Mucosa of stomach (tissue), 1 donor: ENCODE results near the gene ITGB2.

ENCODE experiments used
- H3K27me3 ChIP-seq: one replicate; pipeline ENCODE4 v1.7.0; 2013; ENCODE audit warnings: mild to moderate bottlenecking, low read length; ENCODE audit not compliant: control insufficient read depth, insufficient read depth
- H3K36me3 ChIP-seq: one replicate; pipeline ENCODE4 v1.7.0; 2013; ENCODE audit warnings: low read length; ENCODE audit not compliant: control insufficient read depth, insufficient read depth
- H3K4me1 ChIP-seq: one replicate; pipeline ENCODE4 v1.7.0; 2013; ENCODE audit warnings: mild to moderate bottlenecking, low read length; ENCODE audit not compliant: control insufficient read depth, insufficient read depth
- H3K4me3 ChIP-seq: one replicate; pipeline ENCODE4 v1.7.0; 2013; ENCODE audit warnings: low read length
- H3K9ac ChIP-seq: one replicate; pipeline ENCODE4 v1.7.0; 2013; ENCODE audit warnings: mild to moderate bottlenecking, low read length, moderate library complexity
- H3K9me3 ChIP-seq: one replicate; pipeline ENCODE4 v1.7.0; 2013; ENCODE audit warnings: mild to moderate bottlenecking, low read length, moderate library complexity; ENCODE audit not compliant: control insufficient read depth
- donor health status: Pancreatic carcinoma.

ITGB2 gene

DNA sequence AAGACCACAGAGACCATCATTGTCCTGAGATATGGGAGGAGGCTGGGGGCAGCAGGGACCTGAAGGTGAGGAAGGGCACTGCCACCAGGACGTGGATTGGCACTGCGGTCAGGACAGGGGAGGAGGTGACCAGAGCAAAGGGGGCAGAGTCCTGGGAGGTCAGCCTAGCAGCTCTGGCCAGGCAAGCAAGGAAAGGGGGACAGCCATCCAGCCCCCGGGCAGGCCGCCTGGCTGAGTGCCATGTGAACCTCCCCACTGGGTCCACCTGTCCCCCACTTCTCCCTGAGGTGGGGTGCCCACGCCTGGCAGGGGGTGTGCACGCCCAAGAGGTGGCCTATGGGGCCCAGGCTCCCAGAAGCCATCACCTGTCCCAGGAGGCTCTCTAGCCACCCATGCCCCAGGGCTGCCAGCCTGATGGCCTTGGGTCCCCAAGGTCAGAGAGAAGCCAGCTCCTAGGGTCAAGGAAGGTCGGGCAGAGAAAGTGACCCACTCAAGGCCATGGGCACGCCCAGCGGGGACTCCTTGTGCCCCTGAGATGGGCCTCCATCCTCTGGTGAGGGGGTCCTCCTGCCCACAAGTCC, 29.6 kb downstream of the ITGB2 start:
- Histone ChIP-seq H3K36me3 (no peaks in the 10 kb centered on the region), H3K27me3 (peaks cover 16% of the 10 kb centered on the region), H3K4me1 (no peaks in the 10 kb centered on the region), H3K9ac (no peak overlapping the region), H3K9me3 (no peaks in the 10 kb centered on the region), H3K4me3 (no peak overlapping the region)

DNA sequence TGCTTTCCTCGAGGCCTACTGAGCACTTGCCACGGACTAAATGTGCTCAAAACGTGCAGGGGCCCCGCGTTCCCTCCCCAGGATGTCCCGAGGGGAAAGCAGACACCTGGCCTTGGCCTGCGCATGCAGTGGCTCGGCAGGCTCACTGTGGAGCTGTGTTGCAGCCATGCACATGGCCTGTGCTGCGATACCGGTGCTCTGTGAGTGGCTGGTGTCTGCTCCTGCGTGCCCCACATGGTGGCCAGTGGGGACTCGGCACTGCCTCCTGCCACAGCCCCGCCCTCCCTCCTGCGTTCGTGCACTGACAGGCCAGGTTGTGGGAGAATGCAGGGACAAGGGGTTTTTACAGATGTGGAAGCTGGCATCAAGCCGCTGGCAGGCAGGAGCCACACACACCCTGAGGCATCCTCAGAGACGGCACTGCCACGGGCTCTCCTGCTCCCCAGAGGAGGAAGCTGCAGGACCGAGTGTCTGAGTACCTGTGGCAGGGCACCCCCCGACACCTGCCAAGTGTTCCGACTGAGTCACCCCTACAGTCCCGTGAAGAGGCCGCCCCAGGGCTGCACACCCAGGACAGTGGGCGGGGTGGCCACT, 30.3 kb downstream of the ITGB2 start:
- Histone ChIP-seq H3K9ac (no peak overlapping the region), H3K4me1 (no peaks in the 10 kb centered on the region), H3K4me3 (no peak overlapping the region), H3K9me3 (no peaks in the 10 kb centered on the region), H3K27me3 (peaks cover 16% of the 10 kb centered on the region), H3K36me3 (no peaks in the 10 kb centered on the region)

DNA sequence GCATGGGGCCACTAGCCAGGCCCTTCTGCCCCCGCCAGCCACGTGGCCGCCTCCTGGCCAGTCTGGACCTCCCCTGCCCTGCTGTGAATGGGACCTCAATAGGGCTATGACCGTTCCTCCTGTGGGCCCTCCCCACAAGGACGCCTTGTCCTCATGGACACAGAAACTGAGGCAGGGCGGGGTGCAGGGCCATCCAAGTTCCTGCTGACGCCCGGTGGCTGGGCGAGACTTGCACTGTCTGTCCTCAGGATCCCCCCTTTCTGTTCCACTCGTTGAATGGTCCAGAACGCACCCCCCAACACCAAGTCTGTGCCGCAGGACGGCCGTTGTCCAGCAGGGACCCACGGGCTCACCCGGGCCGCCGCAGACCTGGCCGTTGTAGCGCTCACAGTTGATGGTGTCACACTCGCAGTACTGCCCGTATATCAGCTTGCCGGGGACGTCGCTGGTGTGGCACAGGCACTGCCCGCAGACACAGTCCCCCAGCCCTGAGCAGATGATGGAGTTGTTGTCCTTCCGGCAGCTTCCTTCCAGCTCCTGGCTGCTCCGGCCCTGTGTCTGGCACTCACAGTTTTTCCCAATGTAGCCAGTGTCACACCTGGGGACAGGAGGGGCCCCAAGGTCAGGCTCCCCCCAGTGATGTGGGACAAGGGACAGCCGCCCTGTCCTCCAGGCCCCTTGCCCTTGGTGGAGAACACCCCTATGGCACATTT, 30.9 kb downstream of the ITGB2 start:
- no peaks in the 10 kb centered on the region for H3K9me3 ChIP-seq
- H3K27me3 ChIP-seq: peaks cover 16% of the 10 kb centered on the region

DNA sequence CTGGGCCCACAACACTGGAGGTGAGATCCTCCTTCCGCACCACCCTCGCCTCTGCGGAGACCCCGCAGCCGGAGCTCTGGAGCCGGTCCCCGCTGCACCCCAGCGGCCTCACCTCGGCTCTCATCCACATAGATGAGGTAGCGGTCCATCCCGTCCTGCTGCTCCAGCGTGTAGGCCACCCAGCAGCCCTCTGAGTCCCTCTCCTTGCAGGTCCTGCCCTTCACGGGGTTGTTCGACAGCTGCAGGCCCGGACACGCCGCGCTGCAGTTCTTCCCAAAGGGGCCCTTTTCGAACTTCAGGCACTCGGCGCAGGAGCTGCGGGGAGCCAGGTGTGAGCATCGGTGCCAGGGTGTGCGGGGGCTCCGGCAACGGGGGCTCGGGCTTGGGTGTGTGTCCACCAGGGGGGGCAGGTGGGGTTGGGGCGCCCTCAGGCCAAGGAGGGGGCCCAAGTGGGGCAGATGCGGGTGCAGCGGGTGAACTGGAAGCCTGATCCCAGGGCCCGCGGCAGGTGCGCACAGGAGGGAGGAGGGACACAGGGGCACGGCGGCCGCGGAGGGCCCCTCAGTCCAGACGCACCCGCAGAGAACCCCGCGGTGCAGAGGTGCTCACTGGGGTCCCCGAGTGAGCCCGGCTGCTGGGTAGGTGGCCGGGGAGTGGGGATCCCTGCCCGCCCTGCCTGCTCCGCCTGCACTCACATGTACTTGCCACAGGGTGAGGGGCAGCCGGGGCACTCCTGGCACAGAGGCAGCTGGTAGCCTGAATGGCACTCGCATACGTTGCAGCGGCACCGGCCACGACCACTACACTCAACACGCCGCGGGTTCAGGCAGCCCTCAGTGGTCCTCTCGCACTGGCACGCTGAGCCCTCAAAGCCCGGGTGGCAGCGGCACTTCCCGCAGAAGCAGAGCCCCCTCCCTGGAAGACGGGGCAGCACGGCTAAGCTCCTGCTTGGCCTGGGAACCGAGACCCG, 31.8 kb downstream of the ITGB2 start:
- H3K27me3 ChIP-seq: peaks cover 16% of the 10 kb centered on the region
- H3K9ac ChIP-seq: no peak overlapping the region
- no peaks in the 10 kb centered on the region for H3K9me3 ChIP-seq
- no peaks in the 10 kb centered on the region for H3K4me1 ChIP-seq
- H3K4me3 ChIP-seq: no peak overlapping the region
- no peaks in the 10 kb centered on the region for H3K36me3 ChIP-seq

More for the DNA sequence above, 30.9 kb downstream of the ITGB2 start:
- Histone ChIP-seq H3K36me3 (no peaks in the 10 kb centered on the region), H3K4me1 (no peaks in the 10 kb centered on the region), H3K9ac (no peak overlapping the region), H3K4me3 (no peak overlapping the region)

DNA sequence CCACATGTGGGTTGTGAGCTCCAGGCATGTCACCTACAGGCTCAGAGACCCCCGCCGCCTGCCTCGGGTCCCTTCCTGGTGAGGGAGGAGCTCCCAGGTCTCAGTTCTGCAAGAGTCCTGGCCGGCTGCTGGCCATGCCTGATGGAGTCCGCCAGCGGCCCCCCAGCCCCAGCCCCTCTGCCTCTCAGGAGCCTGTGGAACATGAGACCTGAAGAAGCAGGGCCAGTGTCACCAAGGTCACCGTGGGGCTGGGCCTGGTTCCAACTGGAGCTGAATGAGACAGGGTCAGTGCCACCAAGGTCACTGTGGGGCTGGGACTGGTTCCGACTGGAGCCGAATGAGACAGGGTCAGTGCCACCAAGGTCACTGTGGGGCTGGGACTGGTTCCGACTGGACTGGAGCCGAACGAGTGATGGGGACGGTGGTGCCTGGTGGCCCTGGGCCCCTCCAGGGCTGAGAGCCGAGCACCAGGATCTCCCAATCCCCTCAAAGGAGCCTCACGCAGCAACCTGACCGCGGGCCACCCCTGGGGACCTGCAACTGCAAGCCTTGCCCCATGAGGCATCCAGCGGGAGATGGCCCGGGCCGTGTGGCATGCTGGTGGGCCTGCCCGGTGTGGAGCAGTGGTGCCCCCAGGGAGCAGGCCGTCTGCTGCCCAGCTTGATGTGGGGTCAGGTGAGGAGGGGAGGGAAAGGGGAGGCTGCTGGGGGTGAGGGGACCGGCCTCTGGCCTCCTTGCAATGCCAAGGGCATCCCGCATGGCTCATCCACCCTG, 32.7 kb downstream of the ITGB2 start:
- Histone ChIP-seq H3K9me3 (no peaks in the 10 kb centered on the region), H3K27me3 (peaks cover 16% of the 10 kb centered on the region), H3K36me3 (no peaks in the 10 kb centered on the region), H3K9ac (no peak overlapping the region), H3K4me3 (no peak overlapping the region), H3K4me1 (no peaks in the 10 kb centered on the region)

DNA sequence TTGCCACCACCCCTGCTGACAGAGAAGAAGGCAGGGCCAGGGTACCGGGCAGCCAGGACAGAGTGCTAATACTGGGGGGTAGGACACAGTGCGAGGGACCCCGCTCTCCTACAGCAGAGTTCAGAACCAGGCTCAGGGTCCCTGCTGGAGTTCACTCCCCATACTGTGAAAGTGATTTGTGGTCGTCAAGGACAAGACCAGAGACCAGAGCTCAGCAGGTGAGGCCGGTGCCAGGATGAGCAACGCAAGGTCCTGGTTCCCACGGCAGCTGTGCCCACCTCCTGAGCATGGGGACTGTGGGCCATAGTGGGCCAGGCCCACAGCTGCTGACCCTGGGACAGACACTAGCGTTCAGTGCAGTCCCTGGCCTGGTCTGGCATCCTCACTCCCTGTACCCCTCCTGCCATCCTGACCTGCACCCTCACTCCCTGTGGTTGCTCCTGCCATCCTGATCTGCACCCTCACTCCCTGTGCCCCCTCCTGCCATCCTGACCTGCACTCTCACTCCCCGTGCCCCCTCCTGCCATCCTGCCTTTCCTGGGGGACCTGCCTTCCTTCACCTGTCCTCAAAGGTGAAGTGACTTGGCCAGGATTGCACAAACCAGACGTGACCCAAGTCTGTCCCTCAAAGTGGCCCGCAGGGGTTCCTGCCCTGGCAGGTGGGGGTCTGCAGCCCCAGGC, 33.4 kb downstream of the ITGB2 start:
- H3K4me1 ChIP-seq: no peaks in the 10 kb centered on the region
- H3K27me3 ChIP-seq: peaks cover 16% of the 10 kb centered on the region
- no peak overlapping the region for H3K9ac ChIP-seq
- no peak overlapping the region for H3K4me3 ChIP-seq
- H3K9me3 ChIP-seq: no peaks in the 10 kb centered on the region
- H3K36me3 ChIP-seq: no peaks in the 10 kb centered on the region

DNA sequence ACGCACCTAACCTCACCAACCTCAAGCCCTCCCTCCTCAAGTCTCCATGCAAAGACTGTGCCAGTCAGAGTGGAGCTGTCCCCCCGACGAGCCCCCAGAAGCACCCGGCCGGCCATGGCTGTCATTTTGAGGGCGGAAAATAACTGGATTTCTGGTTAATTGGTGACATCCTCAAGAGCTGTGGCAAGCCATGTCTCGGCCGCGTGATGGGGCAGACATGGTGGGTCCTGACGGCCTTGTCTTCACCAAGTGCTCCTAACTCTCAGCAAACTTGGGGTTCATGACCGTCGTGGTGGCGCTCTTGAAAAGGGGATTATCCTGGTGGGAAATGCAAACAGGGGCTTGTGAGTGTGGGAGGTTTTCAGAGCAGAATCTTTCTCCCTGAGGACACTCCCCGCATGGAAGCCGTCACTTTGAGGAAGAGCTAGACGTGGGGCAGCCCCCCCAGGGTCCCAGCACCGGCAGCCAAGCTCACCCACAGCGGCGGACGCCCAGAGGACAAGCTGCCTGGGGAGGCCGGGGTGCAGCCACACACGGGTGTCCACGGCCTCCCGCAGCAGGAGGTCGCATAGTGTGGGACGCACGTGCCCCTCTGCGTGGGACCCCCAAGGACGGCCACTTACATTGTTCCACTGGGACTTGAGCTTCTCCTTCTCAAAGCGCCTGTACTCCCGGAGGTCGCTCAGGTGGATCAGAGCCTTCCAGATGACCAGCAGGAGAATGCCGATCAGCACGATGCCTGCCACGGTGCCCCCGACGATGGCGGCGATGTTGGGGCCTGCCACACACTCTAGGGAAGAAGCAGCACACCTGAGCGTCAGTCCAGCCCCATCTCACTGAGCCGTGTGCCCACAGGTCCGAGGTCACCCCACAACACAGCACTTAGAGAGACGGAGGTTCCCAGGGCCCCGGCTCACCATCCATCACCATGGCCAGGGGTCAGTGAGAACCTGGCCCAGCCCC, 34.3 kb downstream of the ITGB2 start:
- peaks cover 9% of the 10 kb centered on the region for H3K27me3 ChIP-seq
- no peak overlapping the region for H3K4me3 ChIP-seq
- H3K4me1 ChIP-seq: no peaks in the 10 kb centered on the region

DNA sequence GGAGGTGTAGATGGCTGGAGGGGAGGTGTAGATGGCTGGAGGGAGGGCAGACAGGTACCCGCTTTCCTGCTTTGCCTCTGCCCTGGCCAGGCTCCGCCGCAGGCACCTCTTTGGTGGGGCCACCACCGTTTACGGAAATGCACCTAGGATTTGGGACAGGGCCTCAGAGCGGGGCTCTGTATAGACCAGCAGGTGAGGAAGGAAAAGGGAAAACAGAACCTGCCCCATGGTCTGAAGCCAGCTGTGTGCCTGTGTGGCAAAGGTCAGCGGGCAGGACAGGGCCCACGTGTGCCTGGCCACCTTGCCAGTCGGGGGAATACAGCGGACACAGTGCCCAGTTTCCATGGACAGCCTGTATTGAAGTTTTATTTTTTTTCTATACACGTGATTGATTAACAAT, 35.1 kb downstream of the ITGB2 start:
- Histone ChIP-seq H3K9ac (no peak overlapping the region), H3K9me3 (no peaks in the 10 kb centered on the region), H3K4me1 (no peaks in the 10 kb centered on the region), H3K27me3 (peaks cover 1% of the 10 kb centered on the region), H3K4me3 (no peak overlapping the region), H3K36me3 (no peaks in the 10 kb centered on the region)

More for the DNA sequence above, 34.3 kb downstream of the ITGB2 start:
- no peaks in the 10 kb centered on the region for H3K36me3 ChIP-seq
- H3K9ac ChIP-seq: no peak overlapping the region
- no peaks in the 10 kb centered on the region for H3K9me3 ChIP-seq

DNA sequence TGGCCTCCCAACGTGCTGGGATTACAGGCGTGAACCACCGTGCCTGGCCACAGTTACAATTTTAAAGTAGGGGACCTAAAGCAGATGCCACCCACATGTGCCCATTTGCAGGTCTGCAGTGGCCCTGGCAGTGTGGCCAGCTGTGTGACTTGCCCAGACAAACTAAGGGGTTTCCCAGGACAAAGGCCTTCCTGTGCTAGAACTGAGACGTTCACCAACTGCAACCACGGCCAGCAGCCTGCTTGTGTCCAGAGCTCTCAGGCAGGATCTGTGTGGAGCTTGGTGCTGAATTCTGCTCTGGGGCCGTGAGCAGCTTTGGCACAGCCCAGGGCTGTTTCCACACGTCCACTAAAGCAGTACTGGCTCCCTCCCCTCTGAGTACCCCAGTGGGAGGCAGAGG, 36.6 kb downstream of the ITGB2 start:
- H3K4me1 ChIP-seq: no peaks in the 10 kb centered on the region
- no peak overlapping the region for H3K9ac ChIP-seq
- H3K36me3 ChIP-seq: no peaks in the 10 kb centered on the region
- H3K4me3 ChIP-seq: no peak overlapping the region
- H3K27me3 ChIP-seq: no peaks in the 10 kb centered on the region
- no peaks in the 10 kb centered on the region for H3K9me3 ChIP-seq

DNA sequence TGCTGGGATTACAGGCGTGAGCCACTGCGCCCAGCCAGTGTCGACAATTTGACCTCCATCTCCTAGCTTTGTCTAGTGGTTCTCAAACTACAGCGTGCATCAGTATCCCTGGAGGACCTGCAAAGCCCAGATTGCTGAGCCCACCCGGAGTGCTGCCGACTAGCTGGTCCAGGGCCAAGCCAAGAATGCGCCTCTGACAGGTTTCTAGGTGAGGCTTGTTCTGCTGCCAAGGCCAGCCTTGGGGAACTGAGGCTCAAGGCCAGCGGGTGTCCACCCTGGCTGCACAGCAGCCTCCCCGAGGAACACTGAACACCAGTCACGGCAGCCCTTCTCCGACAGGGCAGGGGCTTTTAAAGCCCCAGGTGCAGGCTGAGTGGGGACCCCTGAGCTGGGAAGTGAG, 37.4 kb downstream of the ITGB2 start:
- H3K9ac ChIP-seq: no peak overlapping the region
- no peak overlapping the region for H3K4me3 ChIP-seq
- H3K27me3 ChIP-seq: no peaks in the 10 kb centered on the region
- H3K9me3 ChIP-seq: no peaks in the 10 kb centered on the region
- peaks cover 7% of the 10 kb centered on the region for H3K4me1 ChIP-seq
- no peaks in the 10 kb centered on the region for H3K36me3 ChIP-seq
